HEK293 (cell line): ENCODE data around the gene HEMK1.

Experiments used
- ATF2 ChIP-seq: fragments of 450-650 bp; formaldehyde crosslinking; IDR thresholded peaks from 2 replicates; pipeline ENCODE4 v1.5.1; 2016; ENCODE audit warnings: missing biosample characterization, missing genetic modification characterization, low read depth
- FEZF1 ChIP-seq: fragments of 450-650 bp; formaldehyde crosslinking; IDR thresholded peaks from 2 replicates; pipeline ENCODE4 v1.5.1; 2016; ENCODE audit warnings: missing biosample characterization, missing genetic modification characterization
- GLI2 ChIP-seq: fragments of 450-650 bp; formaldehyde crosslinking; IDR thresholded peaks from 2 replicates; pipeline ENCODE4; 2017; ENCODE audit warnings: missing biosample characterization, missing genetic modification characterization, low read depth, borderline replicate concordance
- GLI4 ChIP-seq: fragments of 450-650 bp; formaldehyde crosslinking; IDR thresholded peaks from 2 replicates; pipeline ENCODE4 v1.5.1; 2016; ENCODE audit warnings: missing biosample characterization, missing genetic modification characterization
- GLIS2 ChIP-seq: fragments of 450-650 bp; formaldehyde crosslinking; IDR thresholded peaks from 2 replicates; pipeline ENCODE4 v1.5.1; 2016; ENCODE audit warnings: missing biosample characterization, missing genetic modification characterization
- KLF8 ChIP-seq: fragments of 450-650 bp; formaldehyde crosslinking; IDR thresholded peaks from 2 replicates; pipeline ENCODE4 v1.5.1; 2016; ENCODE audit warnings: missing biosample characterization, missing genetic modification characterization
- OSR2 ChIP-seq: fragments of 450-650 bp; formaldehyde crosslinking; IDR thresholded peaks from 2 replicates; pipeline ENCODE4 v1.5.1; 2016; ENCODE audit warnings: missing biosample characterization, missing genetic modification characterization
- SCRT2 ChIP-seq: fragments of 450-650 bp; formaldehyde crosslinking; IDR thresholded peaks from 2 replicates; pipeline ENCODE4 v1.5.1; 2016; ENCODE audit warnings: missing biosample characterization, missing genetic modification characterization
- ZBTB49 ChIP-seq: fragments of 450-650 bp; formaldehyde crosslinking; IDR thresholded peaks from 2 replicates; pipeline ENCODE4 v1.5.1; 2016; ENCODE audit warnings: missing biosample characterization, missing genetic modification characterization, low read depth
- ZBTB6 ChIP-seq: fragments of 450-650 bp; formaldehyde crosslinking; IDR thresholded peaks from 2 replicates; pipeline ENCODE4 v1.5.1; 2017; ENCODE audit warnings: missing biosample characterization, missing genetic modification characterization
- ZBTB7A ChIP-seq: fragments of 450-650 bp; formaldehyde crosslinking; IDR thresholded peaks from 2 replicates; pipeline ENCODE4 v1.5.1; 2016; ENCODE audit warnings: low read depth, missing biosample characterization, missing genetic modification characterization
- ZNF184 ChIP-seq: fragments of 450-650 bp; IDR thresholded peaks from 2 replicates; pipeline ENCODE4 v1.5.1; 2018; ENCODE audit warnings: missing biosample characterization, mild to moderate bottlenecking, missing genetic modification characterization
- ZNF248 ChIP-seq: fragments of 450-650 bp; formaldehyde crosslinking; IDR thresholded peaks from 2 replicates; pipeline ENCODE4 v1.5.1; 2017; ENCODE audit warnings: missing biosample characterization, missing genetic modification characterization
- ZNF26 ChIP-seq: fragments of 450-650 bp; formaldehyde crosslinking; IDR thresholded peaks from 2 replicates; pipeline ENCODE4 v1.5.1; 2016; ENCODE audit warnings: missing biosample characterization, missing genetic modification characterization
- ZNF266 ChIP-seq: fragments of 450-650 bp; formaldehyde crosslinking; IDR thresholded peaks from 2 replicates; pipeline ENCODE4 v1.5.1; 2016; ENCODE audit warnings: missing biosample characterization, missing genetic modification characterization, low read depth
- ZNF280D ChIP-seq: fragments of 450-650 bp; formaldehyde crosslinking; IDR thresholded peaks from 2 replicates; pipeline ENCODE4 v1.5.1; 2016; ENCODE audit warnings: missing biosample characterization, missing genetic modification characterization
- ZNF335 ChIP-seq: fragments of 450-650 bp; formaldehyde crosslinking; conservative IDR thresholded peaks from 2 replicates; pipeline ENCODE4 v1.5.1; 2016; ENCODE audit warnings: missing biosample characterization, missing genetic modification characterization
- ZNF341 ChIP-seq: fragments of 450-650 bp; formaldehyde crosslinking; IDR thresholded peaks from 2 replicates; pipeline ENCODE4; 2016; ENCODE audit warnings: low read depth, missing biosample characterization, missing genetic modification characterization
- ZNF391 ChIP-seq: fragments of 450-650 bp; formaldehyde crosslinking; IDR thresholded peaks from 2 replicates; pipeline ENCODE4 v1.5.1; 2016; ENCODE audit warnings: low read depth, missing biosample characterization, missing genetic modification characterization, borderline replicate concordance
- ZNF416 ChIP-seq: fragments of 450-650 bp; formaldehyde crosslinking; IDR thresholded peaks from 2 replicates; pipeline ENCODE4 v1.5.1; 2016; ENCODE audit warnings: missing biosample characterization, missing genetic modification characterization
- ZNF423 ChIP-seq: fragments of 450-650 bp; formaldehyde crosslinking; IDR thresholded peaks from 2 replicates; pipeline ENCODE4 v1.5.1; 2016; ENCODE audit warnings: missing biosample characterization, missing genetic modification characterization
- ZNF426 ChIP-seq: fragments of 450-650 bp; formaldehyde crosslinking; IDR thresholded peaks from 2 replicates; pipeline ENCODE4 v1.5.1; 2017; ENCODE audit warnings: missing biosample characterization, missing genetic modification characterization, mild to moderate bottlenecking, inconsistent platforms, moderate library complexity
- ZNF555 ChIP-seq: fragments of 450-650 bp; formaldehyde crosslinking; conservative IDR thresholded peaks from 2 replicates; pipeline ENCODE4 v1.5.1; 2017; ENCODE audit warnings: missing biosample characterization, mild to moderate bottlenecking, missing genetic modification characterization, inconsistent platforms
- ZNF610 ChIP-seq: fragments of 450-650 bp; formaldehyde crosslinking; IDR thresholded peaks from 2 replicates; pipeline ENCODE4 v1.5.1; 2016; ENCODE audit warnings: missing biosample characterization, missing genetic modification characterization, borderline replicate concordance
- ZNF621 ChIP-seq: fragments of 450-650 bp; formaldehyde crosslinking; IDR thresholded peaks from 2 replicates; pipeline ENCODE4 v1.5.1; 2017; ENCODE audit warnings: missing biosample characterization, missing genetic modification characterization
- ZNF639 ChIP-seq: fragments of 450-650 bp; formaldehyde crosslinking; IDR thresholded peaks from 2 replicates; pipeline ENCODE4 v1.5.1; 2016; ENCODE audit warnings: missing biosample characterization, missing genetic modification characterization
- ZNF660 ChIP-seq: fragments of 450-650 bp; IDR thresholded peaks from 2 replicates; pipeline ENCODE4 v1.5.1; 2018; ENCODE audit warnings: missing biosample characterization, mild to moderate bottlenecking, missing genetic modification characterization
- ZNF768 ChIP-seq: fragments of 450-650 bp; formaldehyde crosslinking; IDR thresholded peaks from 2 replicates; pipeline ENCODE4 v1.5.1; 2018; ENCODE audit warnings: missing biosample characterization, mild to moderate bottlenecking, missing genetic modification characterization
- ZNF830 ChIP-seq: fragments of 450-650 bp; IDR thresholded peaks from 2 replicates; pipeline ENCODE4 v1.5.0; 2018; ENCODE audit warnings: missing biosample characterization, missing genetic modification characterization, low read depth, mild to moderate bottlenecking, moderate library complexity
- ZSCAN30 ChIP-seq: fragments of 450-650 bp; IDR thresholded peaks from 2 replicates; pipeline ENCODE4 v1.5.1; 2018; ENCODE audit warnings: missing biosample characterization, mild to moderate bottlenecking, missing genetic modification characterization, moderate library complexity

HEMK1 gene

GRCh38 chr3:50616003-50616769 lies 46.9 kb downstream of the HEMK1 start (continued):
- TF ChIP-seq FEZF1 (tag by site-specific recombination) (no peak), ZNF391 (tag by site-specific recombination) (no peak), ZNF768 (tag by site-specific recombination) (no peak), ZSCAN30 (tag by site-specific recombination) (peak; percentile 78; the same call in 1 of the 2 replicates), ZNF426 (no peak), ZNF660 (tag by site-specific recombination) (peak; percentile 45), GLIS2 (tag by site-specific recombination) (no peak), ZNF621 (tag by site-specific recombination) (no peak), ZNF248 (tag by site-specific recombination) (no peak), SCRT2 (no peak), ZNF416 (tag by site-specific recombination) (no peak), ZNF423 (tag by site-specific recombination) (no peak), ZNF610 (no peak), ZNF266 (no peak), ZNF555 (no peak), ZNF26 (tag by site-specific recombination) (no peak), OSR2 (tag by site-specific recombination) (no peak), ZNF341 (tag by site-specific recombination) (no peak), ZNF639 (no peak), ZNF280D (tag by site-specific recombination) (no peak), ZBTB7A (no peak), ZBTB6 (peak; percentile 73), ZNF184 (tag by site-specific recombination) (peak; percentile 70; the same call in 1 of the 2 replicates), ZNF335 (tag by site-specific recombination) (peak; percentile 54), ZNF830 (tag by site-specific recombination) (no peak), ATF2 (no peak), ZBTB49 (tag by site-specific recombination) (no peak), GLI4 (no peak), KLF8 (tag by site-specific recombination) (peak; percentile 17), GLI2 (tag by site-specific recombination) (no peak)
